ENCODE data around the gene TBC1D5.

- no peak for TF ChIP-seq CTCF (IDR thresholded peaks at IDR 0.05)
- no peak for TF ChIP-seq EP300 (IDR thresholded peaks at IDR 0.05)
- no peak for TF ChIP-seq NR3C1 (IDR thresholded peaks at IDR 0.05)
- no peak for TF ChIP-seq USF2 (IDR thresholded peaks at IDR 0.05)
- TF ChIP-seq JUN (IDR thresholded peaks at IDR 0.05): no peak
- TF ChIP-seq SMC3 (IDR thresholded peaks at IDR 0.05): no peak
- TF ChIP-seq ZFP36 (IDR thresholded peaks at IDR 0.05; ENCODE audit: borderline replicate concordance, partially characterized antibody): no peak
- TF ChIP-seq GATA3 (IDR thresholded peaks at IDR 0.05; ENCODE audit: borderline replicate concordance): no peak
- TF ChIP-seq CEBPB (IDR thresholded peaks at IDR 0.05): no peak
- TF ChIP-seq POLR2A (IDR thresholded peaks at IDR 0.05; ENCODE audit: low read length): no peak
- no peak for TF ChIP-seq CHD4 (IDR thresholded peaks at IDR 0.05; ENCODE audit: borderline replicate concordance)
- TF ChIP-seq CHD2 (IDR thresholded peaks at IDR 0.05; ENCODE audit: low read length, partially characterized antibody): no peak
These were observed 19.1 kb upstream of the TBC1D5 start for GRCh38 chr3:17761563-17761962.

Data from A549 (cell line).